Fibroblast of lung (primary cell): ENCODE measurements around the gene TOMM7.

Experiments
- EZH2 ChIP-seq: IDR thresholded peaks from 2 replicates; pipeline ENCODE4 v1.5.1; 2012; ENCODE audit warnings: low read length, control low read depth, mild to moderate bottlenecking; ENCODE audit errors: missing control alignments
- TF ChIP-seq, protein P1 (sequence below), 2 donors: IDR thresholded peaks in 1 of 2; conservative IDR thresholded peaks in 1 of 2; 1 replicate in 1 of 2; 2 replicates in 1 of 2; pipeline ENCODE4 v1.5.1; 2011 to 2012; ENCODE audit warnings: low read length in 2 of 2, control low read depth in 1 of 2, inconsistent platforms in 1 of 2, low read depth in 1 of 2, mild to moderate bottlenecking in 1 of 2

DNA sequence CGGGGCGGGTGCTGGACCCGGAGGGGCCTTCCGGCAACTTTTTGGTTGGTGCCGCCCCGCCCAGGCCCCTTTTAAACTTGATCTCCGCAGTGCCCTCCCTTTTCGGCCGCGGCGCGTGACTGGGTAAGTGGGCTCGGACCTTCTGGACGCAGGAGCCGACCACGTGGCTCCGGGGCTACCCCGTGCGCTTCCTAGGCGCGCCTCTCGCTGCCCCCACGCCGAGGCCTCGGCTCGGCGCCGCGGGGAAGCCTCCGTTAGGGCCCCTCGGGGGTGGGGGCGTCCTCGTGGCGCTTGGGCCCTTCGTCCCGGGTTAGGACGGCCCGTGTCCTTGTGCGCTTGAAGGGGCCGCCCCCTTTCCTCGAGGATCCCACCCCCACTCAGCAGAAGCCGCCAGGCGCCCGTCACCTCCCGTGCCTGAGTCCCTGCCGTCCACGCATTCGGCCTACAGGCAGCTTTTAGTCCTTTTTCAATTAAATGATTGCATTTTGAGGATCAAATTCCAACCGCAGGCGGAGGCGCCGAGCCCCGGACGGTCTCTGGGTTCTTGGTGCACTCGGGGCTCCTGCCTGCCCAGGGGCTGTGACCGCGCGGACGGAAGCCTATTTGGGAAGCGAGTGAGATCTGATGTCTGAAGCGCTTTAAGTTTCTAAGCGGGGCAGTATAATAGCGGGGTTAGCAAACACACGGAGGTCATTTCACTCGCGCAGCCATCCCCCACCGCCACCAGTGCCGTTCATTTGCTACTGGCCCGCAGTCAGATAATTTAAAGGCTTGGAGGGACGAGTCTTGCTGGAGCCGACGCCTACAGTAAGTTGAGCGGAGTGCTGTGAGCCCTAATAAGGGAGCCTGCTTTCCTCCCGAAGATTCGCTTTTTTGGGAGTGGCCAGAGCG is 31.8 kb upstream of the TOMM7 start:
- TF ChIP-seq, protein P1, sequence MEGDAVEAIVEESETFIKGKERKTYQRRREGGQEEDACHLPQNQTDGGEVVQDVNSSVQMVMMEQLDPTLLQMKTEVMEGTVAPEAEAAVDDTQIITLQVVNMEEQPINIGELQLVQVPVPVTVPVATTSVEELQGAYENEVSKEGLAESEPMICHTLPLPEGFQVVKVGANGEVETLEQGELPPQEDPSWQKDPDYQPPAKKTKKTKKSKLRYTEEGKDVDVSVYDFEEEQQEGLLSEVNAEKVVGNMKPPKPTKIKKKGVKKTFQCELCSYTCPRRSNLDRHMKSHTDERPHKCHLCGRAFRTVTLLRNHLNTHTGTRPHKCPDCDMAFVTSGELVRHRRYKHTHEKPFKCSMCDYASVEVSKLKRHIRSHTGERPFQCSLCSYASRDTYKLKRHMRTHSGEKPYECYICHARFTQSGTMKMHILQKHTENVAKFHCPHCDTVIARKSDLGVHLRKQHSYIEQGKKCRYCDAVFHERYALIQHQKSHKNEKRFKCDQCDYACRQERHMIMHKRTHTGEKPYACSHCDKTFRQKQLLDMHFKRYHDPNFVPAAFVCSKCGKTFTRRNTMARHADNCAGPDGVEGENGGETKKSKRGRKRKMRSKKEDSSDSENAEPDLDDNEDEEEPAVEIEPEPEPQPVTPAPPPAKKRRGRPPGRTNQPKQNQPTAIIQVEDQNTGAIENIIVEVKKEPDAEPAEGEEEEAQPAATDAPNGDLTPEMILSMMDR (conservative IDR thresholded peaks at IDR 0.05 in 1 of 2, IDR thresholded peaks at IDR 0.05 in 1 of 2; ENCODE audit: low read depth in 1 of 2, low read length in 2 of 2): peak in 1 of 2 donors; percentile 9
- no peak for TF ChIP-seq EZH2
